Astrocyte of the cerebellum (primary cell): ENCODE results near the gene C3orf22.
"Not testable (repeated sequence)": the region's sequence is repeated elsewhere in the genome, so short reads cannot be mapped to it uniquely, and the experiment has no call there.

ENCODE experiments used
- DNase-seq: peaks from one replicate; pipeline ENCODE4 v3.0.0-alpha.2; 2011; ENCODE audit warnings: low read depth
- H3K4me3 ChIP-seq: 2 replicates; pipeline ENCODE4 v1.5.1; 2011; ENCODE audit warnings: mild to moderate bottlenecking, low read depth, low read length, moderate library complexity
- in situ Hi-C: cut with HindIII; loops from 2 replicates; pipeline ENCODE4 v1.10.0; 2017; ENCODE audit warnings: low sequenced_read_pairs
- TF ChIP-seq, protein P1 (sequence below): IDR thresholded peaks from 2 replicates; pipeline ENCODE4 v1.5.1; 2012; ENCODE audit warnings: low read length, low read depth, moderate library complexity, mild to moderate bottlenecking; ENCODE audit errors: missing control alignments

The C3orf22 gene, protein sequence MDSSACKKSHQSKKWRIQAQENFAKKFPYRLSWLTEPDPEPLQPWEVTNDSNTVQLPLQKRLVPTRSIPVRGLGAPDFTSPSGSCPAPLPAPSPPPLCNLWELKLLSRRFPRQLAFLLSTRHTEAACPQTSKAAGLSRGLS

DNA sequence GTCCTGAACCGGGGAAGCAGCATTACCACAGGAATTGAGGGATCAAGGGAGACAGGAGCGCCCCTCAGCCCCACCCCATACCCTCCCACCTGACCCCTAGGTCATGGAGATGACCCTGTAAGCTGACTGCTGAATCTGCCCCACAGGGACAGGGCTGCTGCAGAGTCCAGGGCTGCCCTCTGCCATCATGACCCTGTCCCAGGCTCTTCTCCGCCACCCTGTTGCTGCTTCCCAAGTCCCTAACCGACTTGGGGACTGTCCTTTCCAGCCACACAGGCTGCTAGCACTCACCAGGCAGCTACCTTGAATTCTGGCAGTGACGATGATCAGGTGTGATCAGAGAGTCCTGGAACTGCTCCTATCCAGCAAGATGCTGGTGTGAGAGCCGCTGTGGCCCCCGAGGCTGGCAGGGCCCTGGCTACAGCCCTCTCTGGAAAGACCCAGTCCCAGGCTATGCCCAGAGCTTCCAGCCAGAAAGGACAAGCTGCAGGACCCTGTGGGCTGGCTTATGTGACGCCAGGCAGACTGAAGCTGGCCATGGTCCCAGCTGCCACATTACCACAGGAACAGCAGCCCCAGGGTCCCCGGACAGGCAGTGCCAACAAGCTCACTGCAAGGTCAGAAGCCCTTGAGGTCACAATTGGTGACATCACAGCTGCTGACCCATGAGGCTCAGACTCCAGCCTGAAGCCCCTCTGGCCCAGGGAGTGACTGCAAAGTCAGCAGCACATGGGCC, at the start of gene C3orf22:
Gene C3orf22, minus strand, starts transcription at position 597 of the 736 bp plus-strand sequence. CDS start 5,542 bp downstream, outside the sequence.
- H3K4me3 ChIP-seq, result no peak within 1 kb of the TSS
- TF ChIP-seq, protein P1, sequence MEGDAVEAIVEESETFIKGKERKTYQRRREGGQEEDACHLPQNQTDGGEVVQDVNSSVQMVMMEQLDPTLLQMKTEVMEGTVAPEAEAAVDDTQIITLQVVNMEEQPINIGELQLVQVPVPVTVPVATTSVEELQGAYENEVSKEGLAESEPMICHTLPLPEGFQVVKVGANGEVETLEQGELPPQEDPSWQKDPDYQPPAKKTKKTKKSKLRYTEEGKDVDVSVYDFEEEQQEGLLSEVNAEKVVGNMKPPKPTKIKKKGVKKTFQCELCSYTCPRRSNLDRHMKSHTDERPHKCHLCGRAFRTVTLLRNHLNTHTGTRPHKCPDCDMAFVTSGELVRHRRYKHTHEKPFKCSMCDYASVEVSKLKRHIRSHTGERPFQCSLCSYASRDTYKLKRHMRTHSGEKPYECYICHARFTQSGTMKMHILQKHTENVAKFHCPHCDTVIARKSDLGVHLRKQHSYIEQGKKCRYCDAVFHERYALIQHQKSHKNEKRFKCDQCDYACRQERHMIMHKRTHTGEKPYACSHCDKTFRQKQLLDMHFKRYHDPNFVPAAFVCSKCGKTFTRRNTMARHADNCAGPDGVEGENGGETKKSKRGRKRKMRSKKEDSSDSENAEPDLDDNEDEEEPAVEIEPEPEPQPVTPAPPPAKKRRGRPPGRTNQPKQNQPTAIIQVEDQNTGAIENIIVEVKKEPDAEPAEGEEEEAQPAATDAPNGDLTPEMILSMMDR, result no peak
- in situ Hi-C loops, result no loop called here
- DNase-seq, result no peak

DNA sequence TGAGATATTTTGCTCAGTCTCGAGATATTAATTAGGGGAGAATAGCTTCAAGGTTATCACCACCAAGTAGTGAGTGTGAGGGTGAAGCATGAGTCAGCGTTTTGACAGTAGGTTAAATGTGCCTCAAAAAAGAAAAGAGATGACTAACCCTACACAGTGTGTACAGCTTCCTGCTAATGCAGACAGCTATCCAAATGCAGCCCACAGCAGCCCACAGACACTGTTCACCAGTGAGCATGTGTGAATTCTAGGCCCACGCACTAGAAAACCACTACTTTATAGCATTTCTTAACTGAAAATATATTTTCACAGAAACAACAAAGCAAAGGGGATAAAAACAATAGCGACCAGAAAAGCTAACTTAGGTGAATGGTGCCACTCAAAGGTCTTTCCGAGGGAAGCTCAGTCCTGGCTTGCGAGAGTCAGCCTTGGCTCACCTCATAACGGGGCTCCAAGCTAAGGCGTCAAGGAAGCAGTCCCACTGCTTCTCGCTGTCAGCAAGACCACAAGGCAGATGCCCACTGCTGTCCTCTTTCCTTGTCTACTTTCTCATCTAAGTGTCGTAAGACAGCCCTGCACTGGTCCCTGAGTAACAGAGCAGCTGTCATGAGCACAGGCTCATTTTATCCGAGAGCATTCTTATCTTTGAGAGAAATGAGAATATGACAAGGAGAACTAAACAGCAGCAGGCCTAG, 48.6 kb upstream of the C3orf22 start:
- TF ChIP-seq, protein P1, result no peak
- DNase-seq, result no peak
- in situ Hi-C loops, result no loop called here
- H3K4me3 ChIP-seq, result no peak overlapping the region

DNA sequence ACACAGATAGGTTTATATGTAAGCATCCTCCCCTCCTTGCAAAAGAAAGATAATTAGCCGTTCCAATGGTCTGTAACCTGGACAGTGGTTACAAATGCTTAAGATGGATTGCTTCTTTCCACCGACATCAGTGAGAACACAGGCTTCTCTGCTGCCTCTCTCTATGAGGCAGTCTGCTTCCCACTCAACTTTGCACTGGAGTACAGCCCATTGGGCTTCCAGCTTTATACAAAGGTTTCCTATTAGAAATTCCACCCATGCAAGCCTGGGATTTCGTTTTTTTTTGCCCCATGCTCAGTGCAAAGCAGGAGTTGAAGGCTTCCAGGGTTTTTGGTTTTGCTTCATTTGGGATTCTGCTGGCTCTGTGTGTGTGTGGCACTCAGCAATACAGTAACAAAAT, 47.3 kb upstream of the C3orf22 start:
- no peak for DNase-seq
- H3K4me3 ChIP-seq, result no peak overlapping the region
- in situ Hi-C loops, result no loop called here
- TF ChIP-seq, protein P1, result no peak

DNA sequence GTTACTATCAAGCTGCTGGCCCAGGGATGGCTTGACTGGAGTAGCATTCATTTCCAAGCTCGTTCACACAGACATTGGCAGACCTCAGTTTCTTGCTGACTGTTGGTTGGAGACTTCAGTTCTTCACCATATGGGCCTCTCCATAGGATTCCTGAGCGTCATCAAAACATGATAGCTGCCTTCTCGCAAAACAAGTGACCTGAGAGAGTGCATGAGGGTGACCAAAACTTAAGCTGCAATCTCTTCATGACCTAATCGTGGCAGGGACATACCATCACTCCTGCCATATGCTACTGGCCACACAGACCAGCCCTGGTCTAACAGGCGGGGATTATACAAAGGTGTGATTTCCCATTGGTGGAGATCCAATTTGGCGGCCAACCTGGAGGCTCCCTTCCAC, 46.0 kb upstream of the C3orf22 start:
- TF ChIP-seq, protein P1, result no peak
- in situ Hi-C loops, result no loop called here
- no peak for DNase-seq
- no peak overlapping the region for H3K4me3 ChIP-seq

DNA sequence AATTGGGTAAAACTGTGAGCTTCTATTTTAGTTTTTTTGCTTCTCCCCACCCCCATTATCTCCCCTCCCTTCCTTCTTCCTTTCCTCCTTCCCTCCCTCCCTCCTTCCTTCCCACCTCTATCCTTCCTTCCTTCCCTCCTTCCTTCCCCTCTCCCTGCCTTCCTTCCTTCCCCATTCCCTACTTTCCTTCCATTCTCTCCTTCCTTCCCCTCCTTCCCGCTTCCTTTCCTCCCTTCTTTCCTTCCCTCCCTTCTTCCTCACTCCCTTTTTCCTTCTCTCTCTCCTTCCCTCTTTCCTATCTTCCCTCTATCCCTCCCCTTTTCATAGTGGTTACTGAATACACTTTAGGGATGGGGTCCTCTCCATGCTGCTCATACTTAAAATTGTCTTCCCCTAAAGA, 40.4 kb upstream of the C3orf22 start:
- no peak overlapping the region for H3K4me3 ChIP-seq
- TF ChIP-seq, protein P1, result no peak
- in situ Hi-C loops, result no loop called here
- no peak for DNase-seq

DNA sequence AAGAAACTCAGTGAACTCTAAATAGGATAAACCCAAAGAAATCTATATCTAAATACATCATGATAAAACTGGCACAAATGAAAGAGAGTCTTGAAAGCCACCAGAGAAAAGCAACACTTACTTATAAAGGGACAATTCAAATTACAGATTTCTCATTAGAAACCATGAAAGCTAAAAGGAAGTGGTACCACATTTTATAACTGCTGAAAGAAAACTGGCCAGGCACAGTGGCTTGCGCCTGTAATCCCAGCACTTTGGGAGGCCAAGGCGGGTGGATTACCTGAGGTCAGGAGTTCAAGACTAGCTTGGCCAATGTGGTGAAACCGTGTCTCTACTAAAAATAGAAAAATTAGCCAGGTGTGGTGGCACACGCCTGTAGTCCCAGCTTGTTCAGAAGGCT, 36.7 kb upstream of the C3orf22 start:
- H3K4me3 ChIP-seq, DNase-seq, in situ Hi-C loops: not testable (repeated sequence)

DNA sequence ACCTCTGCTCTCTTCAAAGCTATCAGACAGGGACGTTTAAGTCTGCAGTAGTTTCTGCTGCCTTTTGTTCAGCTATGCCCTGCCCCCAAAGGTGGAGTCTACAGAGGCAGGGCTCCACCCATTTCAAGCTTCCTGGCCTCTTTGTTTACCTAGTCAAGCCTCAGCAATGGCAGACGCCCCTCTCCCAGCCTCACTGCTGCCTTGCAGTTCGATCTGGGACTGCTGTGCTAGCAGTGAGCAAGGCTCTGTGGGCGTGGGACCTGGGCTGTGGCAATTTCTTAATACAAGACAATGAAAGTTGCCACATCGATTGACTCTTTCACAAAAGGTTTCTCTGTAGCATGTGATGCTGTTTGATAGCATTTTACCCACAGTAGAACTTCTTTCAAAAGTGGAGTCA, 32.8 kb upstream of the C3orf22 start:
- H3K4me3 ChIP-seq, in situ Hi-C loops, DNase-seq: not testable (repeated sequence)
